Suppressor macrophage (primary cell): ENCODE measurements around the gene DRAM2.

Experiments used
- DNase-seq, 4 experiments: peaks; one replicate each; pipeline ENCODE4 v3.0.0-alpha.2; 2020 to 2022
- total RNA-seq, 17 experiments: gene quantifications; one replicate each; lab custom pipeline; 2026; ENCODE audit warnings: mixed read lengths in 6 of 17, inconsistent platforms in 3 of 17; lab: John Stamatoyannopoulos, UW

The DRAM2 gene
- 38.3 to 139 (median 78.3) reads per million in 17 experiments for total RNA-seq

GRCh38 chr1:111139956-111140679, at the start of gene DRAM2, which contains the start of gene CEPT1:
TSS of gene DRAM2 (minus strand) at chr1:111140093. CDS start at chr1:111131554, 8,539 bp downstream.
TSS of gene CEPT1 (plus strand) at chr1:111140223. CDS start at chr1:111147715, 7,492 bp downstream.
- peak; percentile 94 to 98 (median 97) for DNase-seq

GRCh38 chr1:111184663-111185062, 44.8 kb upstream of the DRAM2 start:
- peak in 2 of 4 experiments; percentile 78 to 79 for DNase-seq

DNA sequence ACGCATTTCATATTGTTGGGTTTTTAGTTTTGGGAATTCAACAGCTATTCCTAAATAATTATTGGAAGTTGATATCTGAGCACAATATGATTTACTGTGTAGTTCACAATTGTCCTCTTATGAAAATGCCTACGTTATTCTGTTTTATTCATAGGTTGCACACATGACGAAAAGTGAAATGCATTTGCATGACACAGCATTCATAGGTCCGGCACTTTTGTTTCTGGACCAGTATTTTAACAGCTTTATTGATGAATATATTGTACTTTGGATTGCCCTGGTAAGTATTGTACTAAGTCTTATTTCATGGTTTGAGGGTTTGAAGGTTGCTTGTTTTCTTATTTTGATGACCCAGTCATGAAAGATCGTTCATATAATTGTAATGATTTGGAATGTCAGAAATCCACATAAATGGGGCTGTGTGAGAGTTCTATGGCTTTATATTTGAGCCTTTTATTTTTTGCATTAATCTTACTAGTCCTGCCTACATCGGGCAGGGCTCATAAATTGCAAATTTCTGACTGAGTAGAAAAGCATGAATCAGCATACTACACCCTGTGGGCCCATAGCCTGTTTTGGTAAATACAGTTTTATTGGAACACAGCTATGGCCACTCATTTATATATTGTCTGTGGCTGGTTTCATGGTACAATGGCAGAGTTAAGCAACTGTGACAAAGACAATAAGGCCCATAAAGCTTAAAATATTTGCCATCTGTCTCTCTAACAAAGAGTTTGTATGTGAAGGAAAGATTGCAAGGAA, 43.6 kb upstream of the DRAM2 start:
- no peak for DNase-seq

- no peak for DNase-seq
Observed at GRCh38 chr1:111182052-111182451, 42.2 kb upstream of the DRAM2 start.

- DNase-seq, result no peak
Observed at GRCh38 chr1:111179968-111180533, 40.2 kb upstream of the DRAM2 start.

DNA sequence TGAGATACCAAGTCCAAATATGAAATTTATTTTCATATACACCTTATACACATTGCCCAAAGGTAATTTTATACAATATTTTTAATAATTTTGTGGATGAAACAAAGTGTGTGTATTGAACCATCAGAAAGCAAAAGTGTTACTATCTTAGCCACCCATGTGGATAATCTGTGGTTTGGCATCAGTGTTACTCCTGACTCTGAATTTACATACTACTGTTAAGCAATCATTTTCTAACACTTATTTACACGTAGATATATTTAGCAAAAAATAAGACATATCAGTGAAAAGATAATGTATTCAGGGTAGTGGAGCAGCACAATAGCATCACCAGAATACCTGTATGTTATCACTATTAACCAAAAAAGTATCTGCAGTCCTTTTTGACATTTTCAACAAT, 36.8 kb upstream of the DRAM2 start:
- no peak for DNase-seq

GRCh38 chr1:111175349-111175748, 35.5 kb upstream of the DRAM2 start:
- no peak for DNase-seq

DNA sequence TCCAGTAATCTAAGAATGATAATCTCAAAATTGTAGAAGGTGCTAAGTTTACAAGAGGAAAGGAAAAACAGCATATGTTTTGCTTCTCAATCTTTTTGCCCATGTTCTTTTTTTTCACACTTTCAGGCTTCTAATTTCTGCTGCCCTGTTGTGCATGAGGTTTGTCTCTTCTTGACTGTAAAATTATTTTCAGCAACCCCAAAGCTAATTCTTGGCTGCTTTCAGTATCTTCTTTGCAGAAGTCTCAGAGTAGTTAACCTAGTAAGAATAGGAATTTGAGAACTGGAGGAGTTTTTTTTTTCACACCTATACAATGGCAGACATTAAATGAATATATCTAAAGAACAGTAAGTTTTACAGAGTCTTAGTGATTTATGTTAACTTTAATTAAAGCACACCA, 34.2 kb upstream of the DRAM2 start:
- DNase-seq, result no peak

GRCh38 chr1:111172463-111172862, 32.6 kb upstream of the DRAM2 start:
- no peak for DNase-seq

DNA sequence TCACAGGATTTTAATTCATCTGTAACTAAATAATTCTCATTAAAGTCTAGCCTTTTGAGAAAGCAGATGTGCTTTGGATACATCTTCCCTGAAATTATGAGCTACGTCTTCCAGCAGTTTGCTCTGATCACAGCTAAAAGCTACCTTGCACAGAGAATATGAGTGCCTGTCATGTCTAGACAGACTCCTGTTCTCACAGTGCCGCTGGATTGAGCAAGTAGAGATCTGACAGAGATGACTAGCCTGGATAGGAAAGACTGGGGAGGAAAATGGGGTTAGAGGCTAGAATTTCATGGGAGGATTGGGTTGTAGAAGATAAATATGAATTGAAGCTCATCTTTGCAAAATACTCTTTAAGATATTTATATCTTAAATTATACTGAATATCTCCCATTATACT, 24.3 kb upstream of the DRAM2 start:
- DNase-seq, result no peak

GRCh38 chr1:111163363-111163762, 23.5 kb upstream of the DRAM2 start:
- DNase-seq, result no peak

- no peak for DNase-seq
Observed at GRCh38 chr1:111162488-111162880, 22.6 kb upstream of the DRAM2 start.

- DNase-seq, result no peak
Observed at GRCh38 chr1:111161843-111162487, 22.1 kb upstream of the DRAM2 start.

- no peak for DNase-seq
Observed at GRCh38 chr1:111157431-111157830, 17.5 kb upstream of the DRAM2 start.

DNA sequence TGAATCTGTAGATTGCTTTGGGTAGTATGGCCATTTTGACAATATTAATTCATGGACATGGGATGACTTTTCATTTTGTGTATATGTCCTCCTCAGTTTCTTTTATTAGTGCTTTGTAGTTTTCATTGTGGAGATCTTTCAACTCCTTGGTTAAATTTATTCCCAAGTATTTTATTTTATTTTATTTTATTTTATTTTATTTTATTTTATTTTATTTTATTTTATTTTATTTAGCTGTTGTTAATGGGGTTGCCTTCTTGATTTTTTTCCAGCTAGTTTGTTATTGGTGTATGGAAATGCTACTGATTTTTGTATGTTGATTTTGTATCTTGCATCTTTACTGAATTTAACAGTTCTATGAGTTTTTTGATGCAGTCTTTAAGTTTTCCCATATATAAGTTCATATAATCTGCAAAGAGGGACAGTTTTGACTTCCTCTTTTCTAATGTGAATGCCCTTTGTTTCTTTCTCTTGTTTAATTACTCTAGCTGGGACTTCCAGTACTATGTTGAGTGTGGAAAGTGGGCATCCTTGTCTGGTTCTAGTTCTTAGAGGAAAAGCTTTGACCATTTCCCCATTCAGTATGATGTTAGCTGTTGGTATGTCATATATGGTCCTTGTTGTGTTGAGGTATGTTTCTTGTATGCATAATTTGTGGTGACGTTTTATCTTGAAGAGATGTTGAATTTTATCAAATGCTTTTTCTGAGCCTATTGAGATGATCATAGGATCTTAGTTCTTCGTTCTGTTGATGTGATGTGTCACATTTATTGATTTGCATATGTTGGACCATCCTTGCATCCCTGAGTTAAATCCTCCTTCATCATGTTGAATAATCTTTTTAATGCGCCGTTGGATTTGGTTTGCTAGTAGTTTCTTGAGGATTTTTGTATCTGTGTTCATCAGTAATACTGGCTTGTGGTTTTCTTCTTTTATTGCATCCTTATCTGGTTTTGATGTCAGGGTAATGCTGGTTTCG, 14.4 kb upstream of the DRAM2 start:
- DNase-seq, result peak in 2 of 4 experiments; percentile 39 to 48

- DNase-seq, result no peak
Observed at GRCh38 chr1:111151838-111152237, 11.9 kb upstream of the DRAM2 start.

DNA sequence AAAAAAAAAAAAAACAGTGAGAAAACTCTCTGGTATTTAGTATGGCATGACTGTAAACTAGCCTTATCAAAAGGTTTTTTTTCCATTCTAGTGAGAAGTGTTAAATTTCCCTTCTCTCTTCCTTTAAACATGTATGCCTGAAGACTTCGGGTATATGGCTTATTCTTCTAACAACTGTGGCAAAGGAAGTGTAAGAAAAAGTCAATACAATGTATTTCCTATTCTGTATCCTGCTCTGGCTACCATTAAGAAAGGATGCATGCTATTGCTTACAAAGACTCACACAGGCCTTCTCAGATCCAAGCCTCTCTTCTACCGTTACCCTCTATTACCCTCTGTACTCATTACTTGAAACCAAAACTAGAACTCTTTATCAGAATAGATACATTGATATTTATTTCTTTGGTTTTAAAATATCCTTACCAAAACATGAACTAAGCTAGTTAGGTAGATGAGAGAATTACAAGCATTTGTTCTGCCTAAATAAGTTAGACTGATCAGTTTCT, 8.5 kb upstream of the DRAM2 start:
- DNase-seq, result no peak

DNA sequence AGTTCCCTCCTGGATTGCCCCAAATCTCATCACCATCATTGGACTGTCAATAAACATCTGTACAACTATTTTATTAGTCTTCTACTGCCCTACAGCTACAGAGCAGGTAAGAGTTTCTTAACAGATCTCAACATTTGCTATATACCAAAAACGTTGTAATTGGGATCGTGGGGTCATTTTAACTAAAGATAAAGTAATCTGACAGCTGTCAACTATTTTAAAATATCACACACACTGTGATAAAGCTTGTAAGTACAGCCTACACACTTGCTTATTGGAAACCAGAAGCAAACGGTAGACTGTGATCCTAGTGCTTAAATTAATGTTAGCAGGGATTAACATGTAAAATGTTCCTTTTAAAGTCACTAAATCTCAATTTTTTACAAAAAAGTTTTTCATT, 8.1 kb upstream of the DRAM2 start:
- no peak for DNase-seq

- no peak for DNase-seq
Observed at GRCh38 chr1:111145963-111146768, 6.3 kb upstream of the DRAM2 start.

DNA sequence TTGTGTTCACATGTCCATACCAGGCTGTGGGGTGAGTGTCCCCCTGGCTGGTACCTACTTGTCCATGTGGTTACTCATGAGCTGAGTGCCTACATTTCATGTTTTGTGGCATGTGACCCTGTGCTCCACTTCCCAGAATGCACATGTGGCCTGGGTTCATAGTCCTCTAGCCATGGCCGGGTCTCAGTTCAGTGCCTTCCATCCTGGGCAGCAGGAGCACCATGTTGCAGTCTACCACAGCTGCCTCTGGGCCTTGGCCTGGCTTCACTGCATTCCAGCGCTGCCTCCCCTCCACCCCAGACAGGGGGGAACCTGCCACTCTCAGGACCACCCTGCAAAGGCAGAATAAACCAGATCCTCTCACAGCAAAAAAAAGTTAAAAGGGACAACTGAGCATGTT, 5.6 kb upstream of the DRAM2 start:
- DNase-seq, result no peak
